Suprapubic skin (tissue), 3 donors: ENCODE data around the gene PACRG.

ENCODE experiments used
- POLR2AphosphoS5 ChIP-seq, 3 donors: sonication (generic); formaldehyde crosslinking; IDR thresholded peaks; one replicate each; pipeline ENCODE4 v1.6.1; 2017; ENCODE audit warnings: antibody characterized with exemption in 3 of 3
- TF ChIP-seq, protein P1 (sequence below), 2 donors: fragments of 200-600 bp in 1 of 2; fragments of 450-650 bp in 1 of 2; sonication (generic) in 1 of 2; IDR thresholded peaks; one replicate each; pipeline ENCODE4 v1.5.1; 2016 to 2019; ENCODE audit warnings: antibody characterized with exemption in 2 of 2, mild to moderate bottlenecking in 1 of 2, moderate library complexity in 1 of 2

- TF ChIP-seq, protein P1, sequence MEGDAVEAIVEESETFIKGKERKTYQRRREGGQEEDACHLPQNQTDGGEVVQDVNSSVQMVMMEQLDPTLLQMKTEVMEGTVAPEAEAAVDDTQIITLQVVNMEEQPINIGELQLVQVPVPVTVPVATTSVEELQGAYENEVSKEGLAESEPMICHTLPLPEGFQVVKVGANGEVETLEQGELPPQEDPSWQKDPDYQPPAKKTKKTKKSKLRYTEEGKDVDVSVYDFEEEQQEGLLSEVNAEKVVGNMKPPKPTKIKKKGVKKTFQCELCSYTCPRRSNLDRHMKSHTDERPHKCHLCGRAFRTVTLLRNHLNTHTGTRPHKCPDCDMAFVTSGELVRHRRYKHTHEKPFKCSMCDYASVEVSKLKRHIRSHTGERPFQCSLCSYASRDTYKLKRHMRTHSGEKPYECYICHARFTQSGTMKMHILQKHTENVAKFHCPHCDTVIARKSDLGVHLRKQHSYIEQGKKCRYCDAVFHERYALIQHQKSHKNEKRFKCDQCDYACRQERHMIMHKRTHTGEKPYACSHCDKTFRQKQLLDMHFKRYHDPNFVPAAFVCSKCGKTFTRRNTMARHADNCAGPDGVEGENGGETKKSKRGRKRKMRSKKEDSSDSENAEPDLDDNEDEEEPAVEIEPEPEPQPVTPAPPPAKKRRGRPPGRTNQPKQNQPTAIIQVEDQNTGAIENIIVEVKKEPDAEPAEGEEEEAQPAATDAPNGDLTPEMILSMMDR (IDR thresholded peaks at IDR 0.05), result no peak
- TF ChIP-seq POLR2AphosphoS5 (IDR thresholded peaks at IDR 0.05), result no peak
These were observed 421.6 kb downstream of the PACRG start for GRCh38 chr6:163149279-163149848.
